Measurements from ENCODE around the gene FAM184A. TPM values are rescaled to one million over a fixed set of nuclear protein-coding genes. Genes with fewer than 3 reads are reported as not detected.

The FAM184A gene
- total RNA-seq, 1 experiment from 2014 or later: 13.3 TPM

GRCh38 chr6:119040636-119041035 is 37.8 kb downstream of the FAM184A start:
- no peaks in the 10 kb centered on the region for H3K9me3 Mint-ChIP-seq
- DNase-seq (ENCODE audit: low spot score) (no peak), ATAC-seq (no peak)
- no peak for TF ChIP-seq NFATC4 (CRISPR knock-in tag; IDR thresholded peaks at IDR 0.05)
- no peak for TF ChIP-seq ZNF121 (CRISPR knock-in tag; IDR thresholded peaks at IDR 0.05)
- TF ChIP-seq TEAD4 (CRISPR knock-in tag; IDR thresholded peaks at IDR 0.05): no peak
- TF ChIP-seq EMX1 (CRISPR knock-in tag; IDR thresholded peaks at IDR 0.05): no peak
- TF ChIP-seq AFF4 (CRISPR knock-in tag; IDR thresholded peaks at IDR 0.05; ENCODE audit: borderline replicate concordance): no peak
- no peak for TF ChIP-seq ERG (CRISPR knock-in tag; IDR thresholded peaks at IDR 0.05)
- no peak for TF ChIP-seq IRF1 (CRISPR knock-in tag; IDR thresholded peaks at IDR 0.05)
- TF ChIP-seq ATF1 (CRISPR knock-in tag; IDR thresholded peaks at IDR 0.05): no peak
- no peak for TF ChIP-seq GRHL2 (CRISPR knock-in tag; IDR thresholded peaks at IDR 0.05; ENCODE audit: insufficient replicate concordance, severe bottlenecking)
- no peak for TF ChIP-seq NFYB (CRISPR knock-in tag; conservative IDR thresholded peaks at IDR 0.05; ENCODE audit: low read depth)
- no peak for TF ChIP-seq ATF3 (CRISPR knock-in tag; conservative IDR thresholded peaks at IDR 0.05)
- no peak for TF ChIP-seq FOXJ3 (CRISPR knock-in tag; IDR thresholded peaks at IDR 0.05; ENCODE audit: borderline replicate concordance)
- TF ChIP-seq PRDM15 (CRISPR knock-in tag; IDR thresholded peaks at IDR 0.05): no peak
- TF ChIP-seq PRRX2 (CRISPR knock-in tag; IDR thresholded peaks at IDR 0.05): no peak
- no peak for TF ChIP-seq GABPB1 (CRISPR knock-in tag; IDR thresholded peaks at IDR 0.05)
- POLR2A ChIA-PET: no interaction called here
- peaks cover 85% of the 10 kb centered on the region for H3K4me1 Mint-ChIP-seq
- H3K27ac Mint-ChIP-seq: peak overlapping the region; percentile 23; the same call in 1 of the 2 replicates
- H3K36me3 Mint-ChIP-seq: no peaks in the 10 kb centered on the region
- CTCF ChIA-PET: no interaction called here
- no peak overlapping the region for H3K4me3 Mint-ChIP-seq
- H3K27me3 Mint-ChIP-seq (ENCODE audit: low read depth): no peaks in the 10 kb centered on the region

- no peak for DNase-seq (ENCODE audit: low spot score)
Observed at GRCh38 chr6:119040229-119040628, 38.2 kb downstream of the FAM184A start.

More at GRCh38 chr6:119040229-119040628, 38.2 kb downstream of the FAM184A start:
- Mint-ChIP-seq H3K27me3 (ENCODE audit: low read depth) (no peaks in the 10 kb centered on the region), H3K36me3 (no peaks in the 10 kb centered on the region), H3K9me3 (no peaks in the 10 kb centered on the region), H3K4me1 (peaks cover 85% of the 10 kb centered on the region), H3K4me3 (no peak overlapping the region), H3K27ac (peak overlapping the region; percentile 23; the same call in 1 of the 2 replicates)
- no peak for TF ChIP-seq ETV6 (CRISPR knock-in tag; IDR thresholded peaks at IDR 0.05)
- TF ChIP-seq ZNF416 (CRISPR knock-in tag; IDR thresholded peaks at IDR 0.05): no peak
- ATAC-seq: no peak
- POLR2A ChIA-PET: no interaction called here
- CTCF ChIA-PET: no interaction called here

Measured in WTC11 (cell line).